Adrenal gland (tissue), 12 donors: ENCODE data around the gene ZDHHC14. TPM values are rescaled to one million over a fixed set of nuclear protein-coding genes. Genes with fewer than 3 reads are reported as not detected.

Experiments used
- DNase-seq, 7 donors: peaks; one replicate each; pipeline ENCODE4 v3.0.0-alpha.2; 2019 to 2020
- H3K27ac ChIP-seq, 5 donors: fragments of 200-600 bp; sonication (generic) in 4 of 5; 1 replicate in 3 of 5; 2 replicates in 2 of 5; pipeline versions ENCODE4 v1.5.1 to v1.8.0; 2016 to 2020; ENCODE audit warnings: mild to moderate bottlenecking in 1 of 5
- H3K27me3 ChIP-seq: fragments of 200-600 bp; 2 replicates; pipeline ENCODE4 v1.8.0; 2021
- H3K36me3 ChIP-seq, 2 donors: fragments of 200-600 bp; replicated peaks in 1 of 2; 1 replicate in 1 of 2; 2 replicates in 1 of 2; pipeline versions ENCODE4 v1.5.1 to v1.8.0; 2018 to 2022
- H3K4me1 ChIP-seq, 2 donors: fragments of 200-600 bp; replicated peaks in 1 of 2; 1 replicate in 1 of 2; 2 replicates in 1 of 2; pipeline versions ENCODE4 v1.5.1 to v1.8.0; 2018 to 2021
- H3K4me3 ChIP-seq, 4 donors: fragments of 200-600 bp; sonication (generic) in 3 of 4; one replicate each; pipeline ENCODE4 v1.5.1; 2016 to 2018
- H3K9me3 ChIP-seq, 3 donors: fragments of 200-600 bp; sonication (generic) in 1 of 3; replicated peaks in 1 of 3; 1 replicate in 2 of 3; 2 replicates in 1 of 3; pipeline versions ENCODE4 v1.5.1 to v1.8.0; 2016 to 2021
- POLR2A ChIP-seq, 2 donors: fragments of 450-650 bp; IDR thresholded peaks; one replicate each; pipeline ENCODE4 v1.6.1; 2017; ENCODE audit warnings: antibody characterized with exemption in 2 of 2, mild to moderate bottlenecking in 2 of 2, moderate library complexity in 1 of 2
- whole genome bisulfite sequencing, 4 donors: extraction: QIAGEN DNeasy Blood & Tissue Kit in 2 of 4; methylation state at CpG; one replicate each; pipeline versions ENCODE4 v1.1.5 to v1.1.7; 2013 to 2017; 5-methylcytosine and 5-hydroxymethylcytosine counted together
- intact Hi-C, 2 donors: fragments of 100-400 bp; cut with DNase I; formaldehyde crosslinking; loops; one replicate each; pipeline versions ENCODE4 v1.14.1 to v1.15.0; 2022 to 2023
- polyA plus RNA-seq, 3 donors: library from polyadenylated mRNA; stranded (reverse); fragments of 200-250 nt in 2 of 3; fragments of 350-450 nt in 1 of 3; fragmentation: Illumina TruSeq in 1 of 3; extraction: RNeasy Lipid Tissue Mini Kit (QIAGEN cat#74804) in 1 of 3; gene quantifications; one replicate each; pipeline ENCODE4 v1.2.3, GENCODE V29; 2013 to 2014
- total RNA-seq, 9 donors: library from RNA; depleted of rRNA in 4 of 9; stranded (reverse); fragments of >200 nt in 4 of 9; fragments of 120-200 nt in 1 of 9; fragmentation: NEBNext Ultra II Directional in 1 of 9; extraction: Animal tissue kit (Norgen Biotek cat#: 25700) in 1 of 9; gene quantifications; one replicate each; pipeline versions ENCODE4 v1.1.0 to v1.2.4, GENCODE V29; 2013 to 2023
- TF ChIP-seq, protein P1 (sequence below), 6 experiments: fragments of 450-650 bp in 4 of 6; fragments of 200-600 bp in 2 of 6; sonication (generic) in 1 of 6; IDR thresholded peaks; 1 replicate in 5 of 6; 2 replicates in 1 of 6; pipeline versions ENCODE4 v1.5.1 to v1.8.0; 2016 to 2021; ENCODE audit warnings: antibody characterized with exemption in 6 of 6, mild to moderate bottlenecking in 2 of 6, moderate library complexity in 1 of 6
- donor health status: healthy with polysubstance abuse.
- donor health status: Bipolar disorder and iron deficiency.
- donor health status: DM: yes; HTN: yes; CAD: no.
- donor health status: DM: no; HTN: no; CAD: no.
- donor health status: DM: no; HTN: no; CAD: no.
- donor health status: DM: yes; HTN: yes; CAD: no.

ZDHHC14 gene
- total and polyA plus RNA-seq, 12 donors, result 3.8 to 14.3 (median 8.8) TPM

DNA sequence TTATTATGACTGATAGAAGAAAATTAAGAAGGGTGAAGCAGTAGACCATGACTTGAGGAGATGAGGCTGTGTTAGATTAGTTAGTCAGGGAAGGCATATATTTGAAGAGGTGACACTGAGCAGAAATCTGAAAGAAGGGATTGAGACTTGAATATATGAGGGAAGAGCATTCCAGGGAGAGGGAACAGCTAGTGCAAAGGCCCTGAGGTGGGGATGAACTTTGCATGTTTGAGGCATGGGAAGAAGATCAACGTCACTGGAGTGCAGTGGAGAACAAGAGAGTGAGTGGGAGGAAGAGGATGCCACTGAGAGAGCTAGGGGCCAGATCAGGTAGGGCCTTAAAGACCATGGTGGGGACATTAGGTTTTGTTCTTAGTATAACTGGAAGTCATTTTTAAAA, 119.0 kb downstream of the ZDHHC14 start:
- 86 to 97% (median 94%) methylated on average over 1 of the region's 1 CpG for WGBS, 4 donors
- Histone ChIP-seq H3K9me3 (no peaks in the 10 kb centered on the region), H3K27ac (no peak overlapping the region), H3K36me3 (no peaks in the 10 kb centered on the region), H3K4me1 (peaks cover 0 to 4% of the 10 kb centered on the region in 2 donors), H3K4me3 (no peak overlapping the region), H3K27me3 (no peaks in the 10 kb centered on the region)
- TF ChIP-seq POLR2A (IDR thresholded peaks at IDR 0.05), result no peak
- TF ChIP-seq, protein P1, sequence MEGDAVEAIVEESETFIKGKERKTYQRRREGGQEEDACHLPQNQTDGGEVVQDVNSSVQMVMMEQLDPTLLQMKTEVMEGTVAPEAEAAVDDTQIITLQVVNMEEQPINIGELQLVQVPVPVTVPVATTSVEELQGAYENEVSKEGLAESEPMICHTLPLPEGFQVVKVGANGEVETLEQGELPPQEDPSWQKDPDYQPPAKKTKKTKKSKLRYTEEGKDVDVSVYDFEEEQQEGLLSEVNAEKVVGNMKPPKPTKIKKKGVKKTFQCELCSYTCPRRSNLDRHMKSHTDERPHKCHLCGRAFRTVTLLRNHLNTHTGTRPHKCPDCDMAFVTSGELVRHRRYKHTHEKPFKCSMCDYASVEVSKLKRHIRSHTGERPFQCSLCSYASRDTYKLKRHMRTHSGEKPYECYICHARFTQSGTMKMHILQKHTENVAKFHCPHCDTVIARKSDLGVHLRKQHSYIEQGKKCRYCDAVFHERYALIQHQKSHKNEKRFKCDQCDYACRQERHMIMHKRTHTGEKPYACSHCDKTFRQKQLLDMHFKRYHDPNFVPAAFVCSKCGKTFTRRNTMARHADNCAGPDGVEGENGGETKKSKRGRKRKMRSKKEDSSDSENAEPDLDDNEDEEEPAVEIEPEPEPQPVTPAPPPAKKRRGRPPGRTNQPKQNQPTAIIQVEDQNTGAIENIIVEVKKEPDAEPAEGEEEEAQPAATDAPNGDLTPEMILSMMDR (IDR thresholded peaks at IDR 0.05), result no peak
- intact Hi-C loops, result no loop called here
- DNase-seq, result no peak

DNA sequence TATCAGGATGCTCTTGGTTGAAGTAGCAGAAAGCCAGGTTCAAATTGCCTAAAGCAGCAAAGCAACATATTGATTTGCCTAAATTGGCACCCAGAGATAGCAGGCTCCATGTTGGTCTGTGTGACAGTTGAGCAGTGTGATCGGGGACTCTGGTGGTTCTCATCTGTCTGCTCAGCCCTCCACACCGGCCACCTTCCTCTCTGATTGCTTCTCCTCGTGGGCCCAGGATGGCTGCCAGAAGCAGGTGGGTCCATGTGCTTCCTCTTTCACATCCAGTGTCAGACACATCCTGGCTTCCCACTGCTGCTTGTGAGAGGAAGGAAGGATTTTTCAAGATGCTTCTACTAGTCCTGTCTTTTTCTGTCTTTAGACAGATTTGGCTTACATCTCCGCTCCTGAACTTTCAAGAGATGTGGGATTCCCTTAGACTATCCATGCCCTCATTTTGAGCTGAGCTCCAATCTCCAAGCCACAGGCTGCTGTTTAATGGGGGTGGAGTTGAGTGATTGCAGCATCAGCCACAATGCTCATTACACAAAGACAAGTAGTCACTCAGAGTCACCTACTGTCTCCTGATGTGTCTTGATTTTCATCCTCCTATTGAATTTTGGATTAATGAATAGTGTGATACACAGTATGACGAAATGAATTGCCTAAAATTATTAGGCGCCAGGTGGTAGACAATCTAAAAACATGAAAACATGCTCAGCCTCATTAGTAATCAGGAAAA, 122.2 kb downstream of the ZDHHC14 start:
- H3K9me3 ChIP-seq, result no peaks in the 10 kb centered on the region
- H3K36me3 ChIP-seq, result no peaks in the 10 kb centered on the region
- H3K4me1 ChIP-seq, result peaks cover 0 to 4% of the 10 kb centered on the region in 2 donors
- no peaks in the 10 kb centered on the region for H3K27me3 ChIP-seq
- DNase-seq, result no peak
- H3K4me3 ChIP-seq, result no peak overlapping the region
- WGBS, 4 donors, result 73 to 89% (median 77%) methylated on average over 5 to 6 of the region's 6 CpGs
- intact Hi-C loops, result no loop called here
- no peak for TF ChIP-seq POLR2A (IDR thresholded peaks at IDR 0.05)
- TF ChIP-seq, protein P1 (IDR thresholded peaks at IDR 0.05), result no peak
- H3K27ac ChIP-seq, result no peak overlapping the region

DNA sequence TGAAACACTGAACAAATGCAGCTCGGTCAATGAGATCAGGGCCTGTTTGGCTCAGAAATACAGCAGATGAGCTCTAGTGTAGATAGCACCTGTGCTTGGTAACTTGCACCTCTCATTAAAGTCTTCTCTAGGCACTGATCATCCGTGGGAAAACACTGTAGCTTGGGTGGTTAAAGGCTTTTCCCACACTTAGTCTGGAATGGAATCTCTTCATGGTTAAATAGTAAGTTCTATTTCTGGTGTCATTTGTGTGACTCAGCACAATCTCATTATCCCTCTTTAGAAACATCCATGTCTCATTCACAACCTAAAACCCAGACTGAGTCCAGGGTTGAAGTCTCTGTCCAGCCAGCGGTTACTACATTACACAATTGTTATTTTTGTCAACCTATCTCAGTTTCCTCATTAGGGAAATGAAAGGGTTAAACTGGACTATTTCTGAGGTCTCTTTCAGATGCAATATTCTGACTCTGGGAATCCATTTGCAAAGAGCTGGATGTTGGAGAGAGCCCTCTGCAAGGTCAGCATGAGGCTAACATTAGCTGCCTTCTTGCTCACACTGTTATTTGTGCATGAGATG, 125.0 kb downstream of the ZDHHC14 start:
- no peak for DNase-seq
- Histone ChIP-seq H3K4me3 (no peak overlapping the region), H3K9me3 (no peaks in the 10 kb centered on the region), H3K36me3 (no peaks in the 10 kb centered on the region), H3K4me1 (peaks cover 0 to 4% of the 10 kb centered on the region in 2 donors), H3K27ac (no peak overlapping the region), H3K27me3 (no peaks in the 10 kb centered on the region)
- intact Hi-C loops, result no loop called here
- TF ChIP-seq, protein P1 (IDR thresholded peaks at IDR 0.05), result no peak
- no peak for TF ChIP-seq POLR2A (IDR thresholded peaks at IDR 0.05)
- 91 to 98% (median 92%) methylated on average over 3 of the region's 3 CpGs for WGBS, 4 donors

DNA sequence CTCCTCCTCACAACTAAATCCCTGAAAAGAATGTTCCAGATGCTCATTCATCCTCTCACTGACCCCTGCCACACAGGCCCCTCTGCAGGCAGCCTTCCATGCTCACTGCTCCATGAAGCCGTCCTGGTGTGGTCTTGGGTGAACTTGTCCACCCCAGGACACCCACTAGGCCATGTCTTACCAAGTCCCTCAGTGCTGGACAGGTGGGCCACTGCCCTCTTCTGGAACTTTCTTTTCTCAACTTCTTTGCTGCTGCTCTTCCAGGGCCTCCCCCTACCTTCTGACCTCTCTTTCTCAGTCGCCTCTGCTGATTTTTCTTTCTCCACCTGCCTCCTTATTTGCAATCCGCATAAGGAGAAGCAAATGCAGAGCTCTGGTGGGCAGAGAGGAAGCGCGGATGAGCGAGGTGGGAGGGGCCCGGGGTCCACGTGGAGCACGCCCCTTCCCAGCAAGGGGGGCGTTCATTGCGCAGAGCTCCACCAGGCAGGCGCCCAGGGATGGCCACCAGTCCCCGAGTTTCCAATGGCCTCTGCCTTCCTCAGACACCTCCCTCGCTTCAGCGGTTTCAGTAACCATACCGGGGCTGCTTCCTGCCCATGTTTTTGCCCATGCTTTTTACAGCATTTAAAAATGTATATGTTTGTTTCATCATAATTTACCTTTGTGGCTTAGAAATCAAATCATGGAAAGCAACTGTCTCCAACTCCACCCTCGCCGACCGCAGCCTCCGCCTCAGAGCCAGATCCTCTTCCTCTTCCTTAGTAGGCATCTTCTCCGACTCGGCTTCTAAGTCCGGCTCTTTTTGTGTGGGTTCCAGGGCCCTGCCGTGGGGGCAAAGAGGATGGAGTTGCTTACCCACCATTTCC, 129.6 kb downstream of the ZDHHC14 start:
- 86 to 93% (median 88%) methylated on average over 24 of the region's 24 CpGs for WGBS, 4 donors
- Histone ChIP-seq H3K27me3 (no peaks in the 10 kb centered on the region), H3K9me3 (no peaks in the 10 kb centered on the region), H3K27ac (no peak overlapping the region), H3K4me3 (no peak overlapping the region), H3K4me1 (no peaks in the 10 kb centered on the region), H3K36me3 (no peaks in the 10 kb centered on the region)
- DNase-seq, result no peak
- intact Hi-C loops, result no loop called here
- TF ChIP-seq, protein P1 (IDR thresholded peaks at IDR 0.05), result no peak
- no peak for TF ChIP-seq POLR2A (IDR thresholded peaks at IDR 0.05)
